ENCODE data around the gene CYP1A2. TPM values are rescaled to one million over a fixed set of nuclear protein-coding genes. Genes with fewer than 3 reads are reported as not detected.
"Not testable (repeated sequence)": the region's sequence is repeated elsewhere in the genome, so short reads cannot be mapped to it uniquely, and the experiment has no call there.

The CYP1A2 gene
- total RNA-seq, 1 donor from 2014 or later: not detected

DNA sequence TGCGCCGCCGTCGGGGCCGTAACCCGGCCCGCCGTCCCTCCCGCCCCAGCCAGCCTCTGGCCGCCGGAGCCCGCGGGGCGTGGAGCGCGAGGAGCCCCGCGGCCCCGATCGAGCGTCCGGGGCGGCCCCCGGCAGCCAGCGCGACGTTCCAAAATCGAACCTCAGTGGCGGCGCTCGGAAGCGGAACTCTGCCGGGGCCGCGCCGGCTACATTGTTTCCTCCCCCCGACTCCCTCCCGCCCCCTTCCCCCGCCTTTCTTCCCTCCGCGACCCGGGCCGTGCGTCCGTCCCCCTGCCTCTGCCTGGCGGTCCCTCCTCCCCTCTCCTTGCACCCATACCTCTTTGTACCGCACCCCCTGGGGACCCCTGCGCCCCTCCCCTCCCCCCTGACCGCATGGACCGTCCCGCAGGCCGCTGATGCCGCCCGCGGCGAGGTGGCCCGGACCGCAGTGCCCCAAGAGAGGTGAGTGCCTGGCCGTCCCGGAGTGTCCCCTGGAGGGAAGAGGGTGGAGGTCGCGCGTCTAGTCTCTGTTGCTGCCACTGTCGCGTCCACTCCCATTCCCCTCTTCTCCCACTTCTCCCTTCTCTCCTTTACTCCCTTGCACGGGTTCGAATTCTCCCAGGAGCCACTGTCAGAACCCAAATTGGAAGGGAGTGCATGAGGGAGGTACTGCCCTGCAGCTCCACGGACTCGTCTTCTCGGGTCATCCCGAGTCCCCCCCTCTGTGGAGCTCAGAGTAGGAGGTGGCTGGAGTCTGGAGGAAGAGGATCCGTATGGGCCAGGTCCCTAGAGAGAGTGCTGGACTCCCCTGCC is 33.8 kb downstream of the CYP1A2 start:
- peaks cover 39% of the 10 kb centered on the region for H3K36me3 Mint-ChIP-seq (ENCODE audit: low read depth)
- peak; percentile 59 for DNase-seq (ENCODE audit: low spot score)
- intact Hi-C loops (cut with micrococcal nuclease): loop anchor here (10.0 kb wide), 2 partner anchors 788 to 842 kb away; partner anchors contain the start of genes PML, SNUPN and STOML1

DNA sequence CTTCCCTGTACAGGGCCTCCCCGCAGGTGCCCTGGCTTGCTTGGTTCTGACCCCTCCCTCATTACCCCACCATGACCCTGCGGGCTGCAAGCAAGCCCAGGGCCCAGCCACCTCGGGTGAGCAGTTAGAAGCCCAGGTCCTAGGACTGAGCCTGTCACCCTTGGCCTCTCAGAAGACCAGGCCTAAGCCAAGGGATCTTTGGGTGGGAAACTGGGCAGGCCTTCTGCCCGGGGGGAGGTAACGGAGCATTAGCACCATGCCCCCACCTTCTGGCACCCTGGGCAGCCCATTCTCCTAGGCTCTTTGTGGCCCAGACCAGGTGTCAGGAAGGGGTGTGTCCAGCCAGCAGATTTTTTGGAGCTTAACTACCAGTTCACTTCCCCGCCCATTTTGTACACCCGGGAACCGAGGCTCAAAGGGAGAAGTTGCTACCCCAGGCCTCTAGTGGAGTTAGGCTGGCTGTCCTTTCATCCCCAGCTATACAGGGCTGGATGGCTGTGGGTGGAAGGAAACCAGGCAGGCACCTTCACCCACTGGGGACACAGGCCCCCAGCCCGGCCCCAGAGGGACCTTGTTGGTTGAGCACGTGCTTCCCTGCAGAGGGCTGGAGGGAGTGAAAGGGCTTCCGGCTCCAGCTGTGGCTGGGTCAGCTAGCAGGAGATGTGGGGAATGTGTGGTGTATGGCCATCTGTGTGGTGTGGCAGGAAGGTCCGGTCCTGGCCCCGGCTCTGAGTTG is 34.6 kb downstream of the CYP1A2 start:
- H3K9me3 Mint-ChIP-seq: no peaks in the 10 kb centered on the region
- H3K4me1 Mint-ChIP-seq (ENCODE audit: low read depth): peaks cover 63% of the 10 kb centered on the region
- intact Hi-C loops (cut with micrococcal nuclease): loop anchor here (10.0 kb wide), 2 partner anchors 788 to 842 kb away; partner anchors contain the start of genes PML, SNUPN and STOML1
- peaks cover 46% of the 10 kb centered on the region for H3K36me3 Mint-ChIP-seq (ENCODE audit: low read depth)
- peak; percentile 50 for DNase-seq (ENCODE audit: low spot score)
- H3K27ac Mint-ChIP-seq: peak overlapping the region; percentile 84
- no peaks in the 10 kb centered on the region for H3K27me3 Mint-ChIP-seq (ENCODE audit: low read depth)
- H3K4me3 Mint-ChIP-seq (ENCODE audit: low read depth): peak overlapping the region; percentile 92

More for the DNA sequence above, 33.8 kb downstream of the CYP1A2 start:
- peak overlapping the region; percentile 92 for H3K4me3 Mint-ChIP-seq (ENCODE audit: low read depth)
- H3K4me1 Mint-ChIP-seq (ENCODE audit: low read depth): peaks cover 63% of the 10 kb centered on the region
- no peaks in the 10 kb centered on the region for H3K9me3 Mint-ChIP-seq
- H3K27me3 Mint-ChIP-seq (ENCODE audit: low read depth): no peaks in the 10 kb centered on the region
- H3K27ac Mint-ChIP-seq: peak overlapping the region; percentile 84

- Mint-ChIP-seq H3K27ac (peak overlapping the region; percentile 84), H3K4me3 (ENCODE audit: low read depth) (peak overlapping the region; percentile 92), H3K27me3 (ENCODE audit: low read depth) (no peaks in the 10 kb centered on the region), H3K36me3 (ENCODE audit: low read depth) (peaks cover 50% of the 10 kb centered on the region), H3K9me3 (no peaks in the 10 kb centered on the region), H3K4me1 (ENCODE audit: low read depth) (peaks cover 62% of the 10 kb centered on the region)
- intact Hi-C loops (cut with micrococcal nuclease): loop anchor here (10.0 kb wide), 2 partner anchors 789 to 841 kb away; partner anchors contain the start of genes PML, SNUPN and STOML1
- DNase-seq (ENCODE audit: low spot score): no peak
Measured at GRCh38 chr15:74783808-74784175, 35.1 kb downstream of the CYP1A2 start.

GRCh38 chr15:74784426-74785193 is 36.0 kb downstream of the CYP1A2 start:
- peaks cover 56% of the 10 kb centered on the region for H3K36me3 Mint-ChIP-seq (ENCODE audit: low read depth)
- no peaks in the 10 kb centered on the region for H3K27me3 Mint-ChIP-seq (ENCODE audit: low read depth)
- no peak for DNase-seq (ENCODE audit: low spot score)
- H3K9me3 Mint-ChIP-seq: no peaks in the 10 kb centered on the region
- H3K4me3 Mint-ChIP-seq (ENCODE audit: low read depth): peak overlapping the region; percentile 92
- H3K27ac Mint-ChIP-seq: peak overlapping the region; percentile 94
- peaks cover 59% of the 10 kb centered on the region for H3K4me1 Mint-ChIP-seq (ENCODE audit: low read depth)
- intact Hi-C loops (cut with micrococcal nuclease): loop anchor here (5.0 to 10.0 kb wide), 6 partner anchors 153 to 840 kb away; partner anchors contain the start of genes ARID3B, COX5A, PML and RPP25

GRCh38 chr15:74785194-74786032 is 36.8 kb downstream of the CYP1A2 start:
- Mint-ChIP-seq H3K27me3 (ENCODE audit: low read depth) (no peaks in the 10 kb centered on the region), H3K4me1 (ENCODE audit: low read depth) (peaks cover 58% of the 10 kb centered on the region), H3K27ac (peak overlapping the region; percentile 94), H3K36me3 (ENCODE audit: low read depth) (peaks cover 59% of the 10 kb centered on the region), H3K4me3 (ENCODE audit: low read depth) (peak overlapping the region; percentile 92), H3K9me3 (no peaks in the 10 kb centered on the region)
- intact Hi-C loops (cut with micrococcal nuclease): loop anchor here (5.0 to 10.0 kb wide), 6 partner anchors 152 to 839 kb away; partner anchors contain the start of genes ARID3B, COX5A, PML and RPP25
- peak; percentile 58 for DNase-seq (ENCODE audit: low spot score)

GRCh38 chr15:74786081-74786480 is 37.4 kb downstream of the CYP1A2 start:
- Mint-ChIP-seq H3K36me3 (ENCODE audit: low read depth) (peaks cover 66% of the 10 kb centered on the region), H3K4me3 (ENCODE audit: low read depth) (peak overlapping the region; percentile 92), H3K27ac (peak overlapping the region; percentile 94), H3K4me1 (ENCODE audit: low read depth) (peaks cover 57% of the 10 kb centered on the region)
- DNase-seq (ENCODE audit: low spot score); H3K27me3 Mint-ChIP-seq (ENCODE audit: low read depth); H3K9me3 Mint-ChIP-seq: not testable (repeated sequence)
- intact Hi-C loops (cut with micrococcal nuclease): loop anchor here (5.0 to 10.0 kb wide), 6 partner anchors 151 to 839 kb away; partner anchors contain the start of genes ARID3B, COX5A, PML and RPP25

GRCh38 chr15:74786551-74787165 is 38.0 kb downstream of the CYP1A2 start:
- Mint-ChIP-seq H3K27ac (peak overlapping the region; percentile 97), H3K4me3 (ENCODE audit: low read depth) (peak overlapping the region; percentile 92), H3K36me3 (ENCODE audit: low read depth) (peaks cover 71% of the 10 kb centered on the region), H3K9me3 (no peaks in the 10 kb centered on the region), H3K4me1 (ENCODE audit: low read depth) (peaks cover 57% of the 10 kb centered on the region), H3K27me3 (ENCODE audit: low read depth) (no peaks in the 10 kb centered on the region)
- no peak for DNase-seq (ENCODE audit: low spot score)
- intact Hi-C loops (cut with micrococcal nuclease): loop anchor here (5.0 to 10.0 kb wide), 6 partner anchors 151 to 838 kb away; partner anchors contain the start of genes ARID3B, COX5A, PML and RPP25

- peaks cover 65% of the 10 kb centered on the region for H3K4me1 Mint-ChIP-seq (ENCODE audit: low read depth)
- no peaks in the 10 kb centered on the region for H3K27me3 Mint-ChIP-seq (ENCODE audit: low read depth)
- peak; percentile 91 for DNase-seq (ENCODE audit: low spot score)
- peak overlapping the region; percentile 97 for H3K27ac Mint-ChIP-seq
- intact Hi-C loops (cut with micrococcal nuclease): loop anchor here (1.0 to 10.0 kb wide), 8 partner anchors 7 to 837 kb away; partner anchors contain the start of genes ARID3B, COX5A, PML and RPP25
- peaks cover 77% of the 10 kb centered on the region for H3K36me3 Mint-ChIP-seq (ENCODE audit: low read depth)
- H3K9me3 Mint-ChIP-seq: no peaks in the 10 kb centered on the region
- H3K4me3 Mint-ChIP-seq (ENCODE audit: low read depth): peak overlapping the region; percentile 92
Measured at GRCh38 chr15:74787251-74788041, 38.8 kb downstream of the CYP1A2 start.

DNA sequence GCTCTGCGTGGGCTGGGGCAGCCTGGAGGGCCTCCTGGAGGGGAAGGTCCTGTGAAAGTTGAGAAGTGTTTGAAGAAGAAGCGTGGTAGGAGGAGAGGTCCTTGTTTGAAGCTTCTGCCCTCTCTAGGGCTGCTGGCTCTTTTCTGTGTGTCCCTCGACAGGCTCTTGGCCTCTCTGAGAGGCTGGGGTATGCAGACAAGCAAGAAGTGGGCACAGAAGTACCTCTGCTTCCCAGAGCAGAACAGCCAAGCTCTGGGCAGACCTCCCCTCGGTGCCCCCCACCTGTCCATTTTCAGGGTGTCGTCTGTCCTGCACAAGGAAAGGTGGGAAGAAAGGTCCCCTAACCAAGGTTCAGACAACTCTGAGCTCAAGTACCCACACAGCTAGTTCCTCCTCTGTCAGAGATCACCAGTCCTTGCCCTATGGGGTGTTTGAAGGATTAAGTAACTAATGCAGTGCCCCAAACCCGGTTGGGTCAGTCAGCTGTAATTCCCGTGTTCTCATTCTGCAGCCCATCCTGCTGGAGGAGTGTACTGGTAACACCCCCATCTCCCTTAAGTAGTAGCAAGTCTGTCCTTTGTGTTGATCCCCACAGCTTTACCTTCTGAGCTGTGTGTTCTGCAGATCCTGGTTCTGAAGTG is 39.5 kb downstream of the CYP1A2 start:
- Mint-ChIP-seq H3K4me1 (ENCODE audit: low read depth) (peaks cover 71% of the 10 kb centered on the region), H3K9me3 (no peaks in the 10 kb centered on the region), H3K36me3 (ENCODE audit: low read depth) (peaks cover 71% of the 10 kb centered on the region), H3K4me3 (ENCODE audit: low read depth) (peak overlapping the region; percentile 92), H3K27me3 (ENCODE audit: low read depth) (no peaks in the 10 kb centered on the region), H3K27ac (peak overlapping the region; percentile 97)
- intact Hi-C loops (cut with micrococcal nuclease): loop anchor here (1.0 to 10.0 kb wide), 8 partner anchors 8 to 837 kb away; partner anchors contain the start of genes ARID3B, COX5A, PML and RPP25
- DNase-seq (ENCODE audit: low spot score): no peak

- H3K27ac Mint-ChIP-seq: peak overlapping the region; percentile 97
- peaks cover 76% of the 10 kb centered on the region for H3K4me1 Mint-ChIP-seq (ENCODE audit: low read depth)
- H3K4me3 Mint-ChIP-seq (ENCODE audit: low read depth): peak overlapping the region; percentile 92
- peaks cover 66% of the 10 kb centered on the region for H3K36me3 Mint-ChIP-seq (ENCODE audit: low read depth)
- intact Hi-C loops (cut with micrococcal nuclease): loop anchor here (1.0 to 10.0 kb wide), 8 partner anchors 8 to 836 kb away; partner anchors contain the start of genes ARID3B, COX5A, PML and RPP25
- no peaks in the 10 kb centered on the region for H3K27me3 Mint-ChIP-seq (ENCODE audit: low read depth)
- H3K9me3 Mint-ChIP-seq: no peaks in the 10 kb centered on the region
- DNase-seq (ENCODE audit: low spot score): peak; percentile 65
Measured at GRCh38 chr15:74788683-74789151, 40.1 kb downstream of the CYP1A2 start.
